Stimulated activated CD4-positive, alpha-beta T cell treated with anti-CD3 and anti-CD28 coated beads, Interleukin-1b, Interleukin-23, amount 100 ng/mL, for 48 hours (primary cell): ENCODE measurements around the gene BHLHE23.
A peak's percentile ranks its signal among the peaks of the same experiment; 100 is the strongest.

Experiments used
- DNase-seq: peaks from one replicate; pipeline ENCODE4 v3.0.0-alpha.2; 2020

The BHLHE23 gene

DNA sequence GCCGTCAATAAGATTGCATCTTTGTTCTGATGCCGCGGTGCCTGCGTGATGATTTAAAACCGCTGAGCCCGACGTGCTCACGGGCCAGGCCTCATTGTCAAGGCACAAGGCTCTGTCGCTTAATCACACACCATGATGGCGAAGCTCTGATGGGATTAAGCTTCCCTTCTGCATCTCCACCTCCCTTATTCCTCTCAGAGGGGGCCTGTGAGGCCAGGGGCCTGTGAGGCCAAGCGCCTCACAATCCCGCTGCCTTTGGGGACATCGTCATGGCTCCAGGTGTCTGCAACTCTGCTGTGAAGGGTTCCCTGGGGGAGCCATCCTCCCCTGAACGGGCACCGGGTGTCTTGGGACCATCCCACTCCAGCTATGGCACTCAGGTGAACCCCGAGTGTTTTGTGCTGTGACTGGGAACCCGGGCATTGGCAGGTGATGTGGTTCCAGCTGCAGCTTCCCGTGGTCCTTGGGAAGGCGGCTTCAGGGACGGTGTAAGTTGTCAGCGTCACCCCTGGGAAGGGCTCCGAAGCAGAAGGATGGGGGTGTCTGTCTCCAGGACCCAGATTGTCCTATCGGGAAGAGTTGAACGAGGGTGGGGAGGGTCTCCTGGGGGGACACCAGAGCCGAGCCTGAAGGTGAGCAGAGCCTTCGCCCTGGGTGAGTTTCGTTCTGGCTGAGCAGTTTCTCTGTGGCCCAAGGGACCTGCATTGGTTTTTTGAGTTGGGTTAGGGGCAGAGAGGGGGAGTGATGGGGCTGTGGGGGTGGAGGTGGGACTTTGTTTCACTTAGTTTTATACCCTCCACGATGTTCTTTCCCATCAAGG is 18.0 kb upstream of the BHLHE23 start:
- DNase-seq, result no peak

DNA sequence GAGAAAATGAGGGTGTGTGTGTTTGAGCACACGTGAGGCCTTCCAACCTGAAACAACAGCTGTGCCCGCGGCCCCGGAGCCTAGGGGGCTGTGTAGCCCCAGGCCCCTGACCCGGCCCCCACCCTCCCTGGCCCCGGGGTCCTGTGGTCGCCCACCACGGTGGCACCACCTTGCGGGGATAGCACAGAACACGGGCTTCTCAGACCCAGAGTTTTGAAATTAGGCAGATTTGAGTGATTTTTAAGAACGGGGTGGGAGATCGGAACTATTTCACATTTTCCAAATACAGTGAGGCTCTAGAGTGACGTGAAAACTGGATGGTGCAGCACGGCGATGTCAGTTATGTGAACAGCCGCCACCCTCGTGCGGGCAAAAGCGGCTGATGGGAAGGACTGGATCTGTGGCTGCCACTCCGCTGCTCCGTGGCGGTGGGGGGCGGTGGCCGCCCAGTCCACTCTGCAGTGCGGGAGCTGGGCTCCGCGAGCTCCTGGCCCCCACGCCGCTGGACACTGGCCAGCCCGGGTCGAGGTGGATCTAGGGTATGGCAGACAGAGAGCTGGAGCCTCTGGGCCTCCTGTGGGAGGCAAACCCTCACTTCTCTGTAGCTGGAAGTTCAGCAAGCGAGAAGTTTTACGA is 17.3 kb upstream of the BHLHE23 start:
- no peak for DNase-seq

DNA sequence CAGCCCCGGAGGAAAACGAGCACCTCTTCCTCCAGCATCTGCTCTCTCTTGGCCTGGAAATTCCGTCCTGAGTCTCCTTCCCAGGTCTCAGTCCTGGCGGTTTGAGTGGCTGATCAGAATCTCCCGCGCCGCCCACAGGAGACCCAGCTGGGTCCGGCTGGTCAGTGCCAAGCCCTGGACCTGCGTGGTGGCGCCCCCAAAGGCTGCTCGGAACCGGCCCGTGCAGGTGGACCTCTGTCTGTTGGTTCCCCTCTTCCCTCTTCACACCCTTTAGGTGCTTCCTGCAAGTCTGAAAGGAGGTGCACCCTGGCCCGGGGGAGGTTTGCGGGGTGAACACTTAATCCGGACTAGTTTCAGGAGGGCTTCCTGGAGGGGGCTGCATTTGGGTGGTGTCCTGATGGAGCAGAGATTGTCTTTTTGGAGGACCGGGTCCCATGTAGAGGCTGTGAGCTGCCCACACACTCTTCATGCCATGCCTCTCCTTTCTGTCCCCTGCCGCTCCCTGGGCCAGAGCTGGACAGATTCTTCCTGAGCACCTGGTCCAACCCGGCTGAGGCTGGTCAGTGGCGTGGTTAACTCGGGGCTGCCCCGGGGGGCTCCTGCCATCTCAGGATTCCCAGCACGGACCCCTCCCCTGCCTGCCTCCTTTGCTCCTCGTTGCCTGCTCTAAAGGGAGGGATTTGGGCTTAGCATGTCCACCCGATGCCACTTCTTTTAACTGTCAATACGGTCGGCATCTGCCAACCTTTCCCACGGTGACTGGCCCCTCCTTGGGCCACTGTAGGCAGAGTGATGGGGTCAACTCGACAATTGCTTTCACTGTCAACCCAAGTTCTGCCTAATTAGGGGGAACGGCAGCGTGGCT is 16.5 kb upstream of the BHLHE23 start:
- no peak for DNase-seq

DNA sequence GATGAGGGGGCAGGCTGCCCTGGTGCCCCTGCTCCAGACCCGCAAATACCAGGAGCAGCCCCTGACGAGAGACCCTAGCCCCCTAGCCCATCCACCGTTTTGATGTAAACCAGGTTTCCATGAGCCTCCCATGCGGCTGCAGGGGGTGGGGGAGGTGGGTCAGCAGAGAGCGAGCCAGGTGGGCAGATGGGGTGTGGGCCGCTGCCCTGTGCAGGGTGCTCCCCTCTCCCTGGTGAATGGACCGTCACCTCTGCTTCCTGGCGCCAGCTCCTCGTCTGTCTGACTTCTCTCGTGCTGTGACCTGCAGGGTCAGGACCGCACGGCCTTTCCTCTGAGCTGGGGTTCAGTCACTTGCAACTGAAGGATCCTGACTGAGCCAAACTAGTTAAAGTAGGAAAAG is 15.7 kb upstream of the BHLHE23 start:
- DNase-seq, result no peak

DNA sequence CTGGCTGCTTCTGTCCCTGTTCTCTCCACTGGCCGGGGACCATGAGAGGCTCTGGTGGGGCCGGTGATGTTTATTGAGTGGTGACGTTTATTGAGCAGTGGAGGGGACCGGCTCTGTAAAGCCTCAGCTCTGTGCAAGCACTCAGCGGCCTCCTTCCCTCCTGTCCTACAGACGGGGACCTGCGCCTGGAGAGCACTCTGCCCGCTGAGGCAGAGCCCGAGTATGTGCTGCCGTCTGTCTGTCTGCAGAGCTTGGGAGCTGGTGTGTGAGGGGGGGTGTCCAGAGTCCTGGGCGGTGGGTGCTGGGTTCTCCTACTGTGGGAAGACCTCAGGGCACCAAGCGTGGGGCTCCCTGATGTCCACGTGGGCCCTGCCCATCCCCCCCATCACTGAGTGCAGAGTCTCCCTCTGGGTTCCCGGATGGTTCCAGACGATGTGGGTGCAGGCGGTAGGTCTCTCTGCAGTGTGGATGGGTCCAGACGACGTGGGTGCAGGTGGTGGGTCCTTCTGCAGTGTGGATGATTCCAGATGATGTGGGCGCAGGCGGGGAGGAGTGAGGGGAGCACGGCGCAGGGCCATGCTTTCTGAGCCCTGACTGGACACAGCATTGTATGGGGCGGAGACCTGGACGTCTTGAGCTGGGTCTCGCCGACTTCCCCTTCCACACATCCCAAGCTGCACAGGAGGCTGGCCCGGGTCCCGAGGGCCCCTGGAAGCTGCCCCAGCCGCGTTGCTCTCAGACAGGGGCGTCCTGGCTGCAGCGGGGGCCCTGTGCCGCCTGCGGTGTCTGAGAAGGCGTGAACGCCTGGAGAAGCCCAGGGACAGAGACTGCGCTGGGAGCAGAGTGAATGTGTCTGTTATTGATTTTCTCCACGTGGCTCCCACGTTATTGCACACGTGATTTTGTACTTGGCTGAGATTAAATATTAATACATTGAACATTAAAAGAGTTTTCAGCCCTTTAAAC is 14.9 kb upstream of the BHLHE23 start:
- DNase-seq, result no peak

DNA sequence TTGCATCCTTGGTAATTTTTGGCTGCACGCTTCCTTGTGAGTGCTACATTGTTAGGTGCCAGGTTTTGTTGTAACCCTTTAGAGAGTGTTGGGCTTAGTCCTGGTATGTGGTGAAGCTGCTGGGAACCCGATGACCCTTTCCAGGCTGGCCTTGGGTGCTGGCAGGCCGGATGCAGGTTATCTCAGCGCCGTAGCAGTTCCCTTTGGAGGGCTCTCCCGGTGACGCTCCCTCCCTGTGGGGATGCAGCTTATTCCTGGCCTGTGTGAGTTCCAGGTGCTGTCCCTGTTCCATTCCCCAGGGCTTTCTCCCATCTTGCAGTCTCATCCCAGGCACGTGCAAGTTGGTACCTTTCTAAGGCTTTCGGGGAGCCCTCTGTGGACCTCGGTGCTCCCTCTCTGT is 13.9 kb upstream of the BHLHE23 start:
- DNase-seq, result no peak

DNA sequence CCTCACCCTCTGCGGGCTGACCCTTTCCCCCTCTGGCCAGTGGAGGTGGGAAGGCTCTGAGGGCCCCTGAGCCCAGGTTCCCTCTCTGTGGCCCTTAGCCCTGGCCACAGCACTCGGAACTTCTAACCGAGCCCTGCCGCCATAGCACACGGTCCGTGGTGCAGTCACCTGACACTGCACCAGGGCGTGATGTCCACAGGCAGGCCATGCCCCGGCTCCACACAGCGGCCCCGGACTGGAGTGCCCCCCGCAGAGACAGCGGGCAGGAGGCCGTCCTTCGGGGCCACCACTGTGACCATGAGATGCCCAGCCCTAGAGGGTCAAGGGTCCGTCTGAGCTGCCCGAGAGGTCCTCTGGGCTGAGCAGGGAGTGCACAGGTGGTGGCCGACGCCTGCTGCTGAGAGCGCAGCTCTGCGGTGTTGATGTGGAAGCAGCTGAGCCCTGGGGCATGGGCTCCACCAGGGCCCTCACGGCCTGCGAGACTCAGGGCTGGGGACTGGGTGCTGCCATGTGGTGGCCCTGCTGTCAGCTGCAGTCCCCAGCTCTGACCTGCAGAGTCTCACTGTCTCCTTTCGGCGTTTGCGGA is 11.2 kb upstream of the BHLHE23 start:
- no peak for DNase-seq

DNA sequence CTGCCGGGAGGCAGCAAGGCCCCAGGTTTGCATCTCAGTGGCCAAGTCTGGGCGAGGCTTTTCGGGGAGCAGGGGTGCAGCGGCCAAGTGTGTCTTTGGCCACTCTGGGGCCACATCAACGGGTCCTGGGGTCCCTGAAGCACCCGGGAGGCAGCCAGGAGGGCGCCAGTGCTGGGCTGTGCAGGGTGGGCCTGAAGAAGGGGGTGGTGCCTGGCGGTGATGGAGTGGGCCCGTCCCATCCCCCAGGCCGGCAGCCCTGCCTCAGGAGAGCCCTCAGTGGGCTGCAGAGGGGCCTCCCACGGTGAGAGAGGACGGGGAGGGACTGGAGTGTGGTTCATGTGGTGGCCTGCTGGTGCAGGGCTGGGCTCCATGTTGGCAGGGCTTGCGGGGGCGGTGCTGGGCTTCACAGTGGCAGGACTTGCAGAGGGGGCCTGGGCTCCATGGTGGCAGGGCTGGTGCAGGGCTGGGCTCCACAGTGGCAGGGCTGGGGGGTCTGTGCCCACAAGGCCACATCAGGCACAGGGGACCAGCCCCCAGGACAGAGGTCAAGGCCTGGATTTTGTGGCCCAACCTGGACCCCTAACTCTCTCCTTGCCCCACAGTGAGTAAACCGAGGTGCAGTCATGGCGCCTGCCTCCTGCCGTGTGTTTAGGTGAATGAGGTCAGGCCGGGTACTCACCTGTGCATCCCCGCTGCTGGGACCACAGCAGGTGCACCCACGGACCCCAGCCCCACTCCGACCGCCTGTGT is 10.5 kb upstream of the BHLHE23 start:
- DNase-seq, result no peak

DNA sequence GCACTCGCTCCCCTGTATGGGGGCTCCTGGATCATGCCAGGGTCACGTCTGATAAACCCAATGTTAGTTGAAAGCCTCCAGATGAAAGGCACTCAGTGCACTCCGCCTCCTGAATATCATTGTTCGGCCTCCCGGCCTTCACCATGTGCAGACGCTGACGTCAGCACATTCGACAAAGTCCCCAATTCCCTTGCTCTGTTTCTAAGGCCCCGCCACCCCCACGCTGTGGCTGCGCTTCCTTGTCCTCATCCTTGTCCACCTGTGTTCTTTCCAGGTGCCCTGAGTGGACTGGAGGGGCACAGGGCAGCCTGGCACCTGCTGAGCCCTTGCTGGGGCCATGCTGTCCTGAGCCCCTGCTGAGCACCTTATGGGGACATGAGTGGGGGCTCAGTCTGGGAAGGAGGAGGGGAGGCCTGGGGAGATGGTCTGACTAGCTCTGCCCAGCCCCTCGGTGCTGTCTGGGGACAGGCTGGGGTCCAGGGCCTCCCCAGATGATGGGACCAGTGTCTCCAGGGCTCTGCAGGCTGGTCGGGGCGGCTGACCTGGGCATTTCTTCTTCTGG is 9.8 kb upstream of the BHLHE23 start:
- DNase-seq, result no peak

DNA sequence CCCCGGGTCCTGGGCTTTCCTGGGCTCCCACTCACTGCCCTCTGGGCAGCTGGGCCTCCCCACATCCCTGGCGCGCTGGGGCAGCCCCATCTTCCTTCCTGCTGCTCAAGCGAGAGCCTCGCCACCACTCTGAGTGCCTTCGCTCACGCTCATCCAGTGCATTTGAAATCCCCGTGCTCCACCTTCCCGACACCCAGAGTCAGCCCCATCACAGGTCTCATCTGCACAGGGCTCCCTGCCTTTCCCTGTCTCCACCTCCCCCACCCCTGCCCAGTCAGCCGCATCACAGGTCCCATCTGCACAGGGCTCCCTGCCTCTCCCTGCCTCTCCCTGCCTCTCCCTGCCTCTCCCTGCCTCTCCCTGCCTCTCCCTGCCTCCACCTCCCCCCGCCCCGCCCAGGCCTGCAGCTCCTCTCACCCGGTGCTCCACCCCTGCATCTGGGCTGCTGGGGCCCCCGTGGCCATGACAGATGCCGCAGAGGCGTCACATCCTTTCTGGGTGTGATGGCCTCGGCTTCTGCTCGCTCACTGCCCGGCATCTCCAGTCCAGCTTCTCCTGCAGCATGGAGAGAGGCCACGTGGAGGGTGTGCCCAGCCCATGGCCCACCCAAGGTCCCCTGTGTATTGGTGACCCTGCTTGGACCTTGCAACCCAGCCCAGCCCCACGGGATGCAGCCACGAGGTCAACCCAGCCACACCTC is 9.0 kb upstream of the BHLHE23 start:
- no peak for DNase-seq

DNA sequence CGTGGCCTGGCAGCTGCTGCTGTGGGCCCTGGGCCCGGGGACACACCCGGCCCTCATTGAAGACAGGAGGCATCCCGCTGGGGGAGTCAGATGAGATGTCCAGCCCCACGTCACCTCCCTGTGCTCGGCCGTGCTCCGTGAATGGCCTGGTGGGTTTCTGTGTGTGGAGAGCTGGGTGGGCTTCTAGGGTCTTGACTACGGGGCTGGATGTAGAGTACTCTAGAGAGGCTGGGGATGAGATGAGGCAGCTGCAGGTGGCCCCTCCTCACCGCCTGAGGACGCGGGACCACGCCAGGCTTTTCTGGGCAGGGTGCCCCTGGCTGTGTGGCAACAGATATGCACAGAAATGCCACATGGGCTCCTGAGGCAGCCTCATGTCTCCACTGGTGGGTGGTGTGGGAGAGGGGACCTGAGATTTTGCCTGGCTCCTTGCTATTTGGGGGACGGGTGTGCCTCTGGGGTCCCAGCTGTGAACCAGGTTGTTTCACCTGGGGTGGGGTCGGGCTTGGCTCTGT is 8.4 kb upstream of the BHLHE23 start:
- DNase-seq, result no peak

DNA sequence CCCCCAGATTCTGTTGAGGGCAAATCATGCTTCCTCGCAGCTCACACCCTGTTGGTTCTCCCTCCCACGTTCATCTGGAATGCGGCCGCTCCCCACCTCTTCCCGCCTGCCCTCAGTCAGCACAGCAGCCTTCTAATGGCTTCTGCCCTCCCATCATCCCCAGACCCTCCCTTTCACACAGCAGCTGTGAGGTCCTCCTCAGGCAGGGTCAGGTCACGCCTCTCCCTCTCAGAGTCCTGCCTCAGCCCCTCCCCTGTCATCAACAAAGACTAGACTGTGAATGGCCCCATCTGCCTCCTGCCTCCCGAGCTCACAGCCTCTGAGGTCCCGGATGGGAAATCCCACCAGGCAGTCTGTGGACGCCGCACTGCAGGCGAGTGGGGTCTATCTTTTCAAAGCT is 7.9 kb upstream of the BHLHE23 start:
- DNase-seq, result no peak

DNA sequence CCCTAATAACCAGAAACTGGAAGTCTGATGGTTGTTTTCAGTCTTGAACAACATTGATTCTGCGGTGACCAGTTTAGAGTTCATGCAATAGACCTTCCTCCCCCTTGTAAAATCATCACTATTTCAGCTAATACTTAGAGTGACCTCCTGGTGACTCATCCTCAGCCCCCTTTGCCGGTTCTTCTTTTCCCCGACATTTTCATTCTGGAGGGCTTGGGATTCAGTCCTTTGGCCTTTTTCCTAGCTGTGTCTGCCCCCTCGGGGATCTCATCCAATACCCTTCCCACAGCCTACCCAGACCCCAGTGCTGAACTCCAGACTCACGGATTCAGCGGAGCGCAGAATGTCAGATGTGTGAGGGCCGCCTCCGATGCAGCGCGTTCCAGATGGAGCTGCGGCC is 7.5 kb upstream of the BHLHE23 start:
- no peak for DNase-seq

DNA sequence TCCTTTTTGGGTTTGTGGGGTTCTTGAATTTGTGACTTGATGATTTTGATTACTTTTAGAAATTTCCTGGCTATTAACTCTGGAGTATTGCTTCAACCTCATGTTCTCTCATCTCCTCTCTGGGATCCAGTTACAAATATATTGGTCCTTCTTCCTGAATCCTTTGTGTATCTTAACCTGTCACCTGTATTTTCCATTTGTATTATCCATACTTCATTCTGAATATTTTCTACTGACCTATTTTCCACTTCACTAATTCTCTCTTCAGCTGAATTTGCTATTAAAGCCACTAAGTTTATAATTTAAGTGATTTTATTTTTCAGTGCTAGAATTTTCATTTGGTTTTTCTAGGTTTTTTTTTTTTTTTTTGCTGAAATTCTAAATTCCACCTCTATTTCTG is 6.4 kb upstream of the BHLHE23 start:
- no peak for DNase-seq

DNA sequence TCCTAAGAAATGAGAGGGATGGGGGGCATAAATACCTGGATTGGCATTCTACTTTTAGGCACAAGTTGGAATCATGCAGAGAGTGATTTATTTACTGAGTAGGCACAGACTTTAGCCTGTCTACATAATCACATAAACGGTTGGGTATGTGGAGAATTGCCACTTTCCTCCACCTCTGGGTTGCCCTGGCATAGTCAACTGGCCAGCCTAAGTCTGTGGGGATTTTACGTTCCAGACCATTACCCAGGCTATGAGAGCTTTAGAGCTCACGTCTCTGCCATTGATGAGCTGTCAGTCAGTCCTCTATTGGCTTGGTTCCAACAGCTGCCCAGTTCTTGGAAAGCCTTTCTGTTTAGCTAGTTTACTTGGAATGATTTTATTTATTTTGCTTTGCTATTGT is 5.0 kb upstream of the BHLHE23 start:
- no peak for DNase-seq

DNA sequence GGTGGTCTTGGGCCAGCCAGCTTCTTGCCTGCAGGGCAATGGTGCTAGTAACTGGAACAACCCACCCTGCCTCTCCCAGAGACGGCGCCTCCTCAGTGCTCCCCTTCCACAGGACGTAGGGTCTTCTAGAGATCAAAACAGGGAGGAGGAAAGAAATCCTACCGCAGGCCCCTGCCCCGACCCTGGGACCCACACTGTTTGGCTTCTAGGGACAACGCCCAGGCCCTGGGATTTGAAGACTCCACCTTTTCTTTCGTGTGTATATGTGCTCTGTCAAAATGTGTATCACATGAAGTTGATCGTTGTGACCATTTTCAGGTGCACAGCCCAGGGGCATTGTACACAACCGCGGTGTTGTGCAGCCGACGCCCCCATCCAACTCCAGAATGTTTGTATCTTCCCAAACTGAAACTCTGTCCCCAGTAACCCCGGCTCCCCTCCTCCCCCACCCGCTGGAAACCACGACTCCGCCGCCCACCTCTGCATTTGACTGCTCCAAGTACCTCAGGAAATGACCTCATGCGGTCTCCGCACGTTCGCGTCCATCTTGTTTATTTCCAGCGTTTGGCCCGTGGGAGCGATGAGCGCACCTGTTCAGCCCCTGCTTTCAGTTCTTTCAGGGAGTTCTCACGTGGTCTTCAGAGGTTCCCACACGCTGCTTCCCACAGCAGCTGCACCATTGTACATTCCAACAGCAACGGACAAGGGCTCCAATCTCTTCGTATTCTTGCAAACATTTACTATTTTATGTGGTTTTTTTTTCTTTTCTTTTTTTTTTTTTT is 3.4 kb upstream of the BHLHE23 start:
- DNase-seq, result peak; percentile 76

DNA sequence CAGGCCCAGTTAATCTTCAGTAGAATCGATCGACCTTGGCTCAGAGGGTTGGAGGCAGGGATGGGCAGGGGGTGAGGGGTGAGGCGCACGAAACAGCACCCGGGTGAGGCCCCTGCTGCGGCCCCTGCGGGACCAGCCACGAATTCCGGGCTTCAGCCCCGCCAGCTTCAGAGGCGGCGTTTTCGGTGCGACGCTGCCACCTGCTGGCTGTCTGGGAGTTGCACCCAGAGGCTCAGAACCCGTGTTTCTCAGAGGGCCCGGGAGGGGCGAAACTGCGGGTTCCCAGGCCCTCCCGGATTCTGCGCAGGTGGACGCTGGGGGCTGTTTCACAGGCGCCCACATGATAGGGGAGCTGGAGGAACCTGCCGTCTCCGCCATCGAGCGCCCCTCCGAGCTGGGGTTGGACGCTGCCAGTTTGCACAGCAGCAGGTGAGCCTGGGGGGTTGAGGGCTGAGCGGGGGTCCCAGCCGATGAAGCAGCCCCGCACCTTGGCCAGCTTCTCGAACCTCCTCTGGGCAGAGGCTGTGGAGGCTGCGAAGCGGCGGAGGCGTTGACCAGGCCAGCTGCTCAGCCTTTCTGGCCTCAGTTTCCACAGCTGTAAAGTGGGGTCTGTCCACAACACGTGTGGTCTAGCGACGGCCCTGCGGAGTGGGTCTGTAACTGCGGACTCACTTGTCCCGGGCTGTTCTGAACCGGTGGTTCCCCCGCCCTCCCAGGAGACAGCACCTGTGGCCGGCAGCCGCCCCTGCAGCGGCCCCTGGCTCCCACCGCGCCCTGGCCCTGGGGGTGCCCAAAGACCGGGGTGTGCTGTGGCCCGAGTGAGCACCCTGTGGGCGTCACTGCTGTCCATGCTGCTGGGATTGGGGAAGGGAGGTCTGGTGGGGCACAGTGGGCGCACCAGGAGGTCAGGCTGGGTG is 2.5 kb upstream of the BHLHE23 start:
- DNase-seq, result peak; percentile 77

DNA sequence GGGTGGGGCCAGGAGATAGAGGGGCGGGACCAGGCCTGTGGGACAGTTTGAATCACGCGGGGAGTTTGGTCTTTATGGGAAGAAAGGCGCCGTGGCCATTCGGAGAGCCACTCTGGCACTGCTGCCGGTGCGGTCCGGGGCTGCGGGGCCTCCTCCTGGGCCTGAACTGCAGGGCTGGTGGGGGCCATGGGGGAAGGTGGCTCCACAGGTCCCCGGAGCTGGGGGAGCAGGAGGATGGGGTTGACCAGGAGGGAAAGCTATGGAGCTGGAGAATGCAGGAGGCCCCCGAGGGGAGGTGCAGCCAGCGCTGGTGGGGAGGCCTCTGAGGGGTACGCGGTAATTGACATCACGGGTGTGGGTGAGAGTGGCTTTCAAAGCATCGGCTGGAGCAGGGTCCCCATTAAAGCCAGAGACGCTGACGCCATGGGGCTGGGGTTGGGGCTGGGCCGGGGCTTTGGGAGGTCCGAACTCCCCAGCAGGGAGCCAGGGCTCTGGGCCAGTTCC is 1.8 kb upstream of the BHLHE23 start:
- DNase-seq, result no peak
